H1 (cell line): ENCODE data around the gene OPA3. TPM values are rescaled to one million over a fixed set of nuclear protein-coding genes. Genes with fewer than 3 reads are reported as not detected.

Experiments used
- CTCF ChIA-PET: fragments of 300-600 bp; sonication (Branson Sonifier 250); formaldehyde crosslinking; loops from one replicate; lab custom pipeline; 2021; ENCODE audit not compliant: partially characterized antibody; lab: Charles Lee
- POLR2A ChIA-PET: fragments of 300-600 bp; sonication (Branson Sonifier 250); formaldehyde crosslinking; loops from one replicate; lab custom pipeline; 2021; ENCODE audit warnings: inconsistent platforms; ENCODE audit not compliant: partially characterized antibody; lab: Charles Lee
- DNase-seq, 2 experiments: peaks; one replicate each; pipeline versions ENCODE4 v3.0.0 to v3.0.0-alpha.2; 2010 to 2022; ENCODE audit warnings: low spot score in 2 of 2, low read depth in 1 of 2, mixed read lengths in 1 of 2
- FAIRE-seq: peaks from 2 replicates; lab custom pipeline; 2011; peaks lifted over from hg19 to GRCh38; lab: Jason Lieb, UNC
- H2AFZ ChIP-seq: 2 replicates; pipeline ENCODE4 v1.8.1; 2012; ENCODE audit warnings: low read length, inconsistent platforms
- H2AK5ac ChIP-seq: 2 replicates; pipeline ENCODE4 v1.6.1; 2013; ENCODE audit warnings: low read depth, low read length
- H2BK120ac ChIP-seq: replicated peaks from 2 replicates; pipeline ENCODE3; 2013; ENCODE audit warnings: low read depth, low read length, inconsistent platforms
- H2BK12ac ChIP-seq: 2 replicates; pipeline ENCODE4 v1.6.1; 2013; ENCODE audit warnings: low read depth, low read length
- H2BK15ac ChIP-seq: 2 replicates; pipeline ENCODE4 v1.6.1; 2013; ENCODE audit warnings: low read length
- H2BK20ac ChIP-seq: 2 replicates; pipeline ENCODE4 v1.6.1; 2013; ENCODE audit warnings: low read length
- H2BK5ac ChIP-seq: 2 replicates; pipeline ENCODE4 v1.6.1; 2013; ENCODE audit warnings: low read depth, low read length
- H3K14ac ChIP-seq: 2 replicates; pipeline ENCODE4 v1.6.1; 2013; ENCODE audit warnings: inconsistent platforms; ENCODE audit not compliant: insufficient read length
- H3K18ac ChIP-seq: 2 replicates; pipeline ENCODE4 v1.6.1; 2013; ENCODE audit warnings: low read length; ENCODE audit errors: extremely low read depth
- H3K23ac ChIP-seq: 2 replicates; pipeline ENCODE4 v1.6.1; 2013; ENCODE audit warnings: inconsistent platforms; ENCODE audit not compliant: insufficient read length
- H3K23me2 ChIP-seq: 2 replicates; pipeline ENCODE4 v1.6.1; 2013; ENCODE audit warnings: low read depth, low read length
- H3K27ac ChIP-seq: 2 replicates; pipeline ENCODE4 v1.6.1; 2011; ENCODE audit warnings: low read depth, low read length, inconsistent platforms
- H3K27me3 ChIP-seq, 4 experiments: replicated peaks in 1 of 4; 1 replicate in 1 of 4; 2 replicates in 3 of 4; pipeline versions ENCODE4 v1.6.1 to v1.8.1; 2011 to 2013; ENCODE audit warnings: low read length in 3 of 4, mild to moderate bottlenecking in 3 of 4, inconsistent platforms in 2 of 4, mixed read lengths in 2 of 4, moderate library complexity in 1 of 4; ENCODE audit not compliant: control insufficient read depth in 3 of 4, insufficient read depth in 3 of 4; ENCODE audit errors: extremely low read depth in 1 of 4
- H3K36me3 ChIP-seq, 4 experiments: 2 replicates each; pipeline versions ENCODE4 v1.6.1 to v1.8.1; 2011 to 2013; ENCODE audit warnings: mild to moderate bottlenecking in 4 of 4, low read length in 3 of 4, moderate library complexity in 2 of 4, control low read depth in 1 of 4, inconsistent platforms in 1 of 4; ENCODE audit not compliant: insufficient read depth in 4 of 4, control insufficient read depth in 2 of 4
- H3K4ac ChIP-seq: replicated peaks from 2 replicates; pipeline ENCODE3; 2013; ENCODE audit warnings: low read length, low read depth, mixed read lengths, inconsistent platforms; ENCODE audit not compliant: insufficient read length
- H3K4me1 ChIP-seq, 4 experiments: replicated peaks in 1 of 4; 1 replicate in 1 of 4; 2 replicates in 3 of 4; pipeline versions ENCODE4 v1.6.1 to v1.8.1; 2011 to 2013; ENCODE audit warnings: low read length in 3 of 4, inconsistent platforms in 2 of 4, mixed read lengths in 1 of 4; ENCODE audit not compliant: insufficient read depth in 4 of 4, control insufficient read depth in 3 of 4
- H3K4me2 ChIP-seq, 2 experiments: 2 replicates each; pipeline versions ENCODE4 v1.6.1 to v1.8.1; 2011 to 2013; ENCODE audit warnings: low read depth in 2 of 2, low read length in 2 of 2, control low read depth in 1 of 2, inconsistent platforms in 1 of 2, mild to moderate bottlenecking in 1 of 2; ENCODE audit not compliant: insufficient read depth in 1 of 2
- H3K4me3 ChIP-seq, 4 experiments: fragments of 200-600, 300-600 bp in 1 of 4; sonication (generic), shearing (Covaris generic), sonication (Bioruptor Twin) in 1 of 4; 2 replicates each; pipeline versions ENCODE4 v1.5.1 to v1.8.1; 2011 to 2016; ENCODE audit warnings: low read length in 4 of 4, low read depth in 3 of 4, control low read depth in 2 of 4, inconsistent platforms in 2 of 4, mild to moderate bottlenecking in 2 of 4, mixed read lengths in 1 of 4, moderate library complexity in 1 of 4; ENCODE audit not compliant: insufficient read depth in 2 of 4; ENCODE audit errors: extremely low read depth in 1 of 4
- H3K56ac ChIP-seq: replicated peaks from 2 replicates; pipeline ENCODE3; 2013; ENCODE audit warnings: low read depth, mild to moderate bottlenecking, mixed read lengths, low read length, inconsistent platforms; ENCODE audit not compliant: insufficient read length
- H3K79me1 ChIP-seq: 2 replicates; pipeline ENCODE4 v1.6.1; 2013; ENCODE audit warnings: low read depth, low read length, control low read depth
- H3K79me2 ChIP-seq, 2 experiments: 2 replicates each; pipeline versions ENCODE4 v1.6.1 to v1.8.1; 2012 to 2013; ENCODE audit warnings: low read length in 2 of 2, mild to moderate bottlenecking in 2 of 2, inconsistent platforms in 1 of 2; ENCODE audit not compliant: insufficient read depth in 2 of 2, control insufficient read depth in 1 of 2
- H3K9ac ChIP-seq, 4 experiments: replicated peaks in 1 of 4; 1 replicate in 1 of 4; 2 replicates in 3 of 4; pipeline versions ENCODE4 v1.6.1 to v1.8.1; 2011 to 2013; ENCODE audit warnings: low read depth in 3 of 4, low read length in 3 of 4, control low read depth in 2 of 4, mild to moderate bottlenecking in 2 of 4, moderate library complexity in 2 of 4, inconsistent platforms in 1 of 4; ENCODE audit errors: extremely low read depth in 1 of 4
- H3K9me3 ChIP-seq, 2 experiments: 2 replicates each; pipeline versions ENCODE4 v1.6.1 to v1.8.1; 2012 to 2013; ENCODE audit warnings: mild to moderate bottlenecking in 2 of 2, moderate library complexity in 2 of 2, control low read depth in 1 of 2, inconsistent platforms in 1 of 2, low read depth in 1 of 2, low read length in 1 of 2, mixed read lengths in 1 of 2; ENCODE audit not compliant: insufficient read depth in 2 of 2
- H4K20me1 ChIP-seq, 2 experiments: replicated peaks in 1 of 2; 2 replicates each; pipeline versions ENCODE3 to v1.8.1; 2011 to 2013; ENCODE audit warnings: inconsistent platforms in 2 of 2, low read length in 2 of 2, mild to moderate bottlenecking in 1 of 2; ENCODE audit not compliant: insufficient read depth in 2 of 2, control insufficient read depth in 1 of 2
- H4K5ac ChIP-seq: 2 replicates; pipeline ENCODE4 v1.6.1; 2013; ENCODE audit warnings: low read length, low read depth, mixed read lengths, inconsistent platforms; ENCODE audit not compliant: insufficient read length
- H4K8ac ChIP-seq: 2 replicates; pipeline ENCODE4 v1.8.0; 2013; ENCODE audit warnings: mild to moderate bottlenecking, moderate library complexity, low read length, inconsistent platforms; ENCODE audit not compliant: insufficient read depth; ENCODE audit errors: extremely low read depth
- H4K91ac ChIP-seq: replicated peaks from 2 replicates; pipeline ENCODE3; 2013; ENCODE audit warnings: low read length, mixed read lengths, inconsistent platforms; ENCODE audit not compliant: insufficient read length
- ASH2L ChIP-seq: fragments of 200-600, 300-600 bp; sonication (generic); IDR thresholded peaks from one replicate; pipeline ENCODE4 v1.7.1; 2017; ENCODE audit warnings: low read length
- BRCA1 ChIP-seq: IDR thresholded peaks from 2 replicates; pipeline ENCODE4 v1.6.1; 2012; ENCODE audit warnings: low read depth, low read length, improper control_type of control experiment
- PHF8 ChIP-seq: fragments of 200-600 bp; sonication (generic); conservative IDR thresholded peaks from 2 replicates; pipeline ENCODE4 v1.7.1; 2012; ENCODE audit warnings: low read depth, mild to moderate bottlenecking, inconsistent platforms, low read length, moderate library complexity
- POLR2A ChIP-seq, 2 experiments: IDR thresholded peaks; 1 replicate in 1 of 2; 2 replicates in 1 of 2; pipeline ENCODE4 v1.6.1; 2011; ENCODE audit warnings: low read depth in 2 of 2, low read length in 2 of 2, mild to moderate bottlenecking in 2 of 2; ENCODE audit errors: control extremely low read depth in 1 of 2
- RAD21 ChIP-seq, 2 experiments: IDR thresholded peaks in 1 of 2; conservative IDR thresholded peaks in 1 of 2; 2 replicates each; pipeline ENCODE4 v1.6.1; 2011; ENCODE audit warnings: low read depth in 2 of 2, low read length in 2 of 2, improper control_type of control experiment in 1 of 2, inconsistent platforms in 1 of 2, mild to moderate bottlenecking in 1 of 2, moderate library complexity in 1 of 2
- RBBP5 ChIP-seq: IDR thresholded peaks from 2 replicates; pipeline ENCODE4 v1.7.1; 2012; ENCODE audit warnings: low read depth, mild to moderate bottlenecking, inconsistent platforms, low read length, moderate library complexity, borderline replicate concordance
- SIN3A ChIP-seq, 2 experiments: IDR thresholded peaks in 1 of 2; conservative IDR thresholded peaks in 1 of 2; 2 replicates each; pipeline ENCODE4 v1.6.1; 2011 to 2012; ENCODE audit warnings: low read length in 2 of 2, improper control_type of control experiment in 1 of 2, low read depth in 1 of 2, mild to moderate bottlenecking in 1 of 2
- TBP ChIP-seq: IDR thresholded peaks from 2 replicates; pipeline ENCODE4 v1.6.1; 2011; ENCODE audit warnings: low read depth, low read length, improper control_type of control experiment
- YY1 ChIP-seq: IDR thresholded peaks from 2 replicates; pipeline ENCODE4 v1.6.1; 2011; ENCODE audit warnings: low read depth, mild to moderate bottlenecking, low read length
- WGBS, 2 experiments: shearing (Covaris generic) in 1 of 2; methylation state at CpG; one replicate each; pipeline versions ENCODE4 v1.1.6 to v1.1.7; 2013 to 2015; ENCODE audit warnings: low lambda C conversion rate in 2 of 2, mixed read lengths in 2 of 2, inconsistent platforms in 1 of 2, low coverage in 1 of 2, missing lambda C conversion rate in 1 of 2; ENCODE audit not compliant: insufficient replicate concordance in 2 of 2, insufficient coverage in 1 of 2, insufficient read length in 1 of 2; ENCODE audit errors: extremely low coverage in 1 of 2, missing lambda C conversion rate in 1 of 2; 5-methylcytosine and 5-hydroxymethylcytosine counted together
- polyA plus RNA-seq, 7 experiments: library from polyadenylated mRNA; depleted of rRNA in 3 of 7; stranded (reverse) in 5 of 7; unstranded in 2 of 7; fragments of >200 nt in 5 of 7; fragments of 200-250 nt in 2 of 7; gene quantifications; 1 replicate in 5 of 7; 2 replicates in 1 of 7; 4 replicates in 1 of 7; pipeline versions ENCODE4 v1.2.1 to v1.2.3, GENCODE V29; 2011 to 2013; ENCODE audit warnings: missing spikeins in 2 of 7, mixed read lengths in 2 of 7
- total RNA-seq: library from RNA; stranded (reverse); fragmentation: NEBNext Ultra II Directional; extraction: Animal tissue kit (Norgen Biotek cat#: 25700); gene quantifications from 2 replicates; pipeline ENCODE4 v1.2.1, GENCODE V29; 2021

Gene OPA3
- total and polyA plus RNA-seq, 2 of the 8 experiments (the other 6 are each of a cell fraction or from before 2014, with no cell fraction given), result 12.5 to 14.5 TPM

DNA sequence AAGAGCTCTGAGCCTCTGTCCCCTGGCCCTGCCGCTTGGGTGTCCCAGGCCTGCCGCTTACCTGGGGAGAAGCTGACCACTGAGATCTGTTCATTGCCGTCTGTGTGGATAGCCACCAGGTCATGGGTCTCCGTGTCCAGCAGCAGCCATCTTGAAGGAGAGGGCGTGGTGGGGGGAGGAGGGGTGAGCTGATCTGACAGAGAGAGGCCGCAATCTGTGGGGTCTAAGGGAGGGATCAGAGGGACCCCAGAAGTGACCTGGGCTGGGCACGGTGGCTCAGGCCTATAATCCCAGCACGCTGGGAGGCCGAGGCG lies 32.1 kb upstream of the OPA3 start:
- WGBS, 2 experiments, result 41% methylated on average over 8 of the region's 10 CpGs; no CpG with 5 or more reads in 1 of the 2 experiments
- ChIA-PET POLR2A (interaction anchor here (0.9 to 7.1 kb wide), 14 partner anchors 11 to 152 kb away, joined by 3 to 119 read pairs (median 5); partner anchors contain the start of genes EML2 and GIPR), CTCF (interaction anchor here (0.8 to 5.6 kb wide), 11 partner anchors 9 to 89 kb away, joined by 3 to 67 read pairs (median 4); no protein-coding TSS in a partner anchor)
- H4K5ac ChIP-seq, result peak overlapping the region; percentile 67
- TF ChIP-seq POLR2A (IDR thresholded peaks at IDR 0.05; ENCODE audit: control extremely low read depth in 1 of 2, low read depth in 2 of 2, low read length in 2 of 2) (0 out of 3 replicates have a peak, but pooled peaks of 1 of the 2 experiments have one; percentile 36), RAD21 (IDR thresholded peaks at IDR 0.05 in 1 of 2, conservative IDR thresholded peaks at IDR 0.05 in 1 of 2; ENCODE audit: low read depth in 2 of 2, low read length in 2 of 2) (0 out of 4 replicates have a peak, but pooled peaks of 1 of the 2 experiments have one; percentile 4), SIN3A (conservative IDR thresholded peaks at IDR 0.05 in 1 of 2, IDR thresholded peaks at IDR 0.05 in 1 of 2; ENCODE audit: low read depth in 1 of 2, low read length in 2 of 2) (0 out of 4 replicates have a peak, but pooled peaks of 1 of the 2 experiments have one; percentile 59), PHF8 (peak; percentile 39; the same call in 1 of the 2 replicates), RBBP5 (no peak; the same call in none of the 2 replicates), TBP (0 out of 2 replicates have a peak, but pooled peaks have one; percentile 8), ASH2L (peak; percentile 5), BRCA1 (no peak), YY1 (peak; percentile 90)
- FAIRE-seq (no peak), DNase-seq (no peak)
- H2BK12ac ChIP-seq, result 0 out of 2 replicates have a peak overlapping the region, but pooled peaks have one; percentile 1
- H3K36me3 ChIP-seq, result peaks cover 2 to 15% (median 4%) of the 10 kb centered on the region in 4 experiments
- H3K4me2 ChIP-seq, result peak overlapping the region; percentile 83 to 91
- no peak overlapping the region for H3K56ac ChIP-seq
- no peak overlapping the region for H2AFZ ChIP-seq
- H3K23ac ChIP-seq, result no peak overlapping the region
- H2BK20ac ChIP-seq, result no peak overlapping the region
- no peak overlapping the region for H3K14ac ChIP-seq
- no peaks in the 10 kb centered on the region for H3K9me3 ChIP-seq
- H3K27ac ChIP-seq, result peak overlapping the region; percentile 86; the same call in 1 of the 2 replicates
- H2BK120ac ChIP-seq, result no peak overlapping the region
- H3K4ac ChIP-seq, result peak overlapping the region; percentile 96
- H2BK15ac ChIP-seq, result no peak overlapping the region
- H2BK5ac ChIP-seq, result peak overlapping the region; percentile 88
- H4K20me1 ChIP-seq, result no peaks in the 10 kb centered on the region
- peak overlapping the region; percentile 26 for H3K18ac ChIP-seq
- peak overlapping the region; percentile 83 for H4K8ac ChIP-seq
- no peak overlapping the region for H2AK5ac ChIP-seq
- no peaks in the 10 kb centered on the region for H3K79me1 ChIP-seq
- no peaks in the 10 kb centered on the region for H3K79me2 ChIP-seq
- no peaks in the 10 kb centered on the region for H3K27me3 ChIP-seq
- H3K4me3 ChIP-seq, result peak overlapping the region; percentile 58 to 89 (median 86)
- peak overlapping the region; percentile 55 to 79 (median 72); a peak in 5 of 7 replicates for H3K9ac ChIP-seq
- peaks cover 0 to 6% (median 2%) of the 10 kb centered on the region in 4 experiments; a peak in 5 of 7 replicates for H3K4me1 ChIP-seq
- H4K91ac ChIP-seq, result peak overlapping the region; percentile 79
- peaks cover 7% of the 10 kb centered on the region; the same call in 1 of the 2 replicates for H3K23me2 ChIP-seq
